Colon (tissue), 2 donors: ENCODE measurements around the gene AIM2.
"Not testable (repeated sequence)": the region's sequence is repeated elsewhere in the genome, so short reads cannot be mapped to it uniquely, and the experiment has no call there.

ENCODE experiments used
- FAIRE-seq: peaks from 2 replicates; lab custom pipeline; 2012; peaks lifted over from hg19 to GRCh38; lab: Jason Lieb, UNC
- donor health status: control.
- donor health status: control.

The AIM2 gene

GRCh38 chr1:159076438-159077119, at the start of gene AIM2:
AIM2 (minus strand) TSS chr1:159076766; CDS start chr1:159073499, 3,267 bp downstream.
- FAIRE-seq: no peak

- FAIRE-seq: no peak
Measured at GRCh38 chr1:159123587-159123986, 47.0 kb upstream of the AIM2 start.

GRCh38 chr1:159122005-159122621, 45.5 kb upstream of the AIM2 start:
- FAIRE-seq: no peak

GRCh38 chr1:159121526-159121925, 45.0 kb upstream of the AIM2 start:
- FAIRE-seq: no peak

- no peak for FAIRE-seq
Measured at GRCh38 chr1:159120317-159120716, 43.8 kb upstream of the AIM2 start.

GRCh38 chr1:159113596-159114433, 37.2 kb upstream of the AIM2 start:
- no peak for FAIRE-seq

GRCh38 chr1:159103021-159103420, 26.5 kb upstream of the AIM2 start:
- FAIRE-seq: not testable (repeated sequence)

GRCh38 chr1:159100589-159100988, 24.0 kb upstream of the AIM2 start:
- no peak for FAIRE-seq

- FAIRE-seq: no peak
Measured at GRCh38 chr1:159098596-159098995, 22.0 kb upstream of the AIM2 start.

GRCh38 chr1:159092036-159092760, 15.6 kb upstream of the AIM2 start:
- no peak for FAIRE-seq

GRCh38 chr1:159091607-159092031, 15.1 kb upstream of the AIM2 start:
- no peak for FAIRE-seq

- no peak for FAIRE-seq
Measured at GRCh38 chr1:159091180-159091560, 14.6 kb upstream of the AIM2 start.

- FAIRE-seq: no peak
Measured at GRCh38 chr1:159090286-159091179, 14.0 kb upstream of the AIM2 start.

- no peak for FAIRE-seq
Measured at GRCh38 chr1:159089184-159089791, 12.7 kb upstream of the AIM2 start.

- FAIRE-seq: no peak
Measured at GRCh38 chr1:159088546-159089183, 12.1 kb upstream of the AIM2 start.

- FAIRE-seq: no peak
Measured at GRCh38 chr1:159088050-159088449, 11.5 kb upstream of the AIM2 start.

- no peak for FAIRE-seq
Measured at GRCh38 chr1:159084867-159085266, 8.3 kb upstream of the AIM2 start.

GRCh38 chr1:159084152-159084551, 7.6 kb upstream of the AIM2 start:
- FAIRE-seq: no peak

GRCh38 chr1:159083013-159083412, 6.4 kb upstream of the AIM2 start:
- FAIRE-seq: no peak

GRCh38 chr1:159081626-159082025, 5.1 kb upstream of the AIM2 start:
- FAIRE-seq: no peak
